ENCODE results near the gene PTPRG.

The PTPRG gene

GRCh38 chr3:61868499-61868898, 307.1 kb downstream of the PTPRG start:
- DNase-seq (ENCODE audit: low read depth): no peak

- DNase-seq (ENCODE audit: low read depth): no peak
These were observed 308.0 kb downstream of the PTPRG start for GRCh38 chr3:61869371-61869770.

DNA sequence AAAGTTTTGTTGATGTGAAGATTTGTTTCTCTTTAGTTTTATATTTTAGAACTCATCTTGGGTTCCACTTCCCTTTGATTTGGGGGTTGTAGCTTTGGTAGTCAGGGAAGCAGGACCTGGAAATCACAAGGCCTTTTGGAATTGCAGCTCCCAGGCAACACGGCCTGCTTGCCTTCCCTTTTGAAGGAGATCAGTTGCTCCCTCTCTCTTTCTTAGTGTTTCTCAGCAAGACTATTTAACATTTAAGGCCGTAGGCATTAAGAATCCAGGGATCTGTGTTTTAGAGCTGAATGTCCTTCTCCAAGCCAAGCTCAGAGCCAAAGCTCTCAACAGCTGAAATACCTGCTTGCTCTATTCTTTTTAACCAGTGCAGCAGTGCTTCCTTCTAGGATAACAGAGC, 310.3 kb downstream of the PTPRG start:
- DNase-seq (ENCODE audit: low read depth): no peak

DNA sequence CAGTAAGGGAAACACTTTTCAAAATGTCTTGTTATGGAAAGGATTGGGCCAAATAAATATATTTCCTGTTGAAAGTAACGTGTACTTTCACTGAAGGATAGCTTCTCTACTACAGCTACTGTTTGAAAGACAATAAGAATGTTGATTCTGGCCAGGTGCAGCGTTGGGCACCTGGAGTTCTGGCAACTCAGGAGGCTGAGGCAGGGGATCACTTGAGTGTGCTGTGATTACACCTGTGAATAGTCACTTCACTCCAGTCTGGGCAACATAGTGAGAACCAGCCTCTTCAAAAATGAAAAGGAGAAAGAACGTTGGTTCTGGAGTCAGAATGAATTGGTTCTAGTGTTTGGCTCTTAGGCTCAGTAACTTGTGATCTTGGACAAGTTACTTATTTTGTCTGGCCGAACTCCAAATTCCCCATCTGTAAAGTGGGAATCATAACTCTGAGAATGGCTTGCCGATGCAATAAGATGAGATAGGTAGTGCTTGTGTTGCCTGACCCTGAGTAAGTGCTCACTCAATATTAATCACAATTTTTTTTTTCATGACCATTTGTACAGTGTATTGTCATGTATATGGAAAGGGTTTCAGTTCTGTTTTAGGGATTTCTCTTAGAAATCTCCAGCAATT, 310.8 kb downstream of the PTPRG start:
- DNase-seq (ENCODE audit: low read depth): no peak

GRCh38 chr3:61875046-61875844, 313.9 kb downstream of the PTPRG start:
- DNase-seq (ENCODE audit: low read depth): no peak

GRCh38 chr3:61875976-61876671, 314.8 kb downstream of the PTPRG start:
- DNase-seq (ENCODE audit: low read depth): no peak

GRCh38 chr3:61876797-61877196, 315.4 kb downstream of the PTPRG start:
- DNase-seq (ENCODE audit: low read depth): no peak

- DNase-seq (ENCODE audit: low read depth): no peak
These were observed 316.2 kb downstream of the PTPRG start for GRCh38 chr3:61877359-61878138.

GRCh38 chr3:61882253-61882652, 320.9 kb downstream of the PTPRG start:
- no peak for DNase-seq (ENCODE audit: low read depth)

DNA sequence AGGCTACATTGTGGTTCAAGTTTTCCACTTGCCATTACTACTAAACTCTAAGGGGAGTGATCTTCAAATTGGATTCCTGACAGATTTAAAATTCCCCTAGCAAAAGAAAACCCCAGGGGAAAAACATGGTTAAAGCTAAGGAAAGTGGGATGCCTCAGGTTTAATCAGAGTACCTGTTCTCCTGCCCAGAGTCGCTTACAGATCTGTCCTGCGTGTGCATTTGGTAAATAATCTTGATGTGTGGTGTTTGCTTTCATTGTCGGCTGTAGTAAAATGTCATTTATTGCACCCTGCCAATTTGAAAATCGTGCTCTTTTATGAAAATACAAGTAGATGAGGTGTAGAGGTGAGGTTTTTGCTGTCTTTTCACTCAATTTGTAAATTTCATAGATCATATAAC, 323.4 kb downstream of the PTPRG start:
- no peak for DNase-seq (ENCODE audit: low read depth)

DNA sequence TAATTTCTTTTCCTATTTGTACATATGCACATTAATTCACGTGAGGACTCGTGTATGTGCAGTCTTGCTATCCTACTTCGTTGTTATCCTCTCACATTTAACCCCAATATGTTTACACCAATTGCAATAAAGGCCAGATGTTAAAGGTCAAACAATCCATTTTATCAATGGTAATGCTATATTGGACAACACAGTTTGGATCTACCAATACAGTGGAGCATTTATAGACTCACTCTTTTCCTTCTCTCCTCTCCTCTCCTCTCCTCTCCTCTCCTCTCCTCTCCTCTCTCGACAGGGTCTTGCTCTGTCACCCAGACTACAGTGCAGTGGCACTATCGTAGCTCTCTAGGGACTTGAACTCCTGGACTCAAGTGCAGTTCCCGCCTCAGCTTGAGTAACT, 324.0 kb downstream of the PTPRG start:
- no peak for DNase-seq (ENCODE audit: low read depth)

DNA sequence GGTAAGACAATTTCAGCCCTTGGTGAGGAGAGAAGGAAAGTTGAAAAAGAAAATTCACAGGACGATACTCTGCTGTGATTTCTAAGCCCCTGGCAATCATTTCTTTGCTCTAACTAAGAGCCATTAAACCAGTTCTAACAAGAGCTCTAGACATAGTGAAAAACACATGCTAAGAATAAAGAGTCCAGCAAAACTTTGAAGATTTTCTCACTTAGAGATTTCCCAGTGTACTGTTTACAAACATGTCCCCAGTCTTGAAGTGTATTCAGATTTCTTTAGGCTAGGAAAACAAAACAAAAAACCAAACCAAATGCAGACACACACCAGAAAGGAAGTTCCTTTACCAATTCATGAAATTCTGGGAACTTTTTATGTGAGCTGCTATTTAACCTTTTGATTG, 325.8 kb downstream of the PTPRG start:
- no peak for DNase-seq (ENCODE audit: low read depth)

DNA sequence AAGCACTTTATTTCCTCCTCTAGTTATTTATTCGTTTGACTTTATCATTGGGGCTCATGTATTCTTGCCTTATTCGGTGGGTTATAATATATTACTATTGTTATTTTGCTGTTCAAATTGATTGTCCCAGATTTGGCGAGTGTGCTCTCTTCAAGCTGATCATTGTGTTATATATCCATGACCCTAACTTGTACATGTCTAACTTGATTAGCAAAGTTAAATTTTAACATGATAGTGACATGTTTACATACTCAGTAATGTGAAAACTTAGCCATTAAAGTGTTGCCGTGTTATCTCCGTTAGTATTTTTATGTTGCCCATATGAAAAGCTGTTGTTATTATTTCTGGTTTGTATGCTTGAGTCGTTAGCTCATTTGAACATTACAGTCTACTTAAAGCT, 327.9 kb downstream of the PTPRG start:
- no peak for DNase-seq (ENCODE audit: low read depth)

GRCh38 chr3:61890167-61890566, 328.8 kb downstream of the PTPRG start:
- DNase-seq (ENCODE audit: low read depth): no peak

DNA sequence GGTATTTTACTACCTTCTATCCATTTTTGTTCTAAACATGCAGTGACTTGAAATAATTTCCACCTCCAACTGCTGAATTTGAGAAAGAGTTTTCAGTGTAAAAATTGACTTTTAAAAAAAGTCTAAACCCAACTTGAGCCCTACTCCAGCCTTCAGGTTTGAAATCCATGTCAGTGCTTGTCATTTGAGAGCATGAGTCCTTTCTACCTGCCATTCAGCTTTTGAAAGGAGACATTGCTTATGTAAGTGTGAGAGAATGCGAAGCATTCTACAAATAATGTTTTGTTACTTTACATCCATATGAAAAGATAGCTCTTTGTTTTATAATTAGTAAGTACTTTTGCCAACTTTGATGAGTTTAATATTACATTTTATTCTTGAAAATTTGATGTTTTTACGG, 329.2 kb downstream of the PTPRG start:
- no peak for DNase-seq (ENCODE audit: low read depth)

- no peak for DNase-seq (ENCODE audit: low read depth)
These were observed 331.5 kb downstream of the PTPRG start for GRCh38 chr3:61892891-61893290.

DNA sequence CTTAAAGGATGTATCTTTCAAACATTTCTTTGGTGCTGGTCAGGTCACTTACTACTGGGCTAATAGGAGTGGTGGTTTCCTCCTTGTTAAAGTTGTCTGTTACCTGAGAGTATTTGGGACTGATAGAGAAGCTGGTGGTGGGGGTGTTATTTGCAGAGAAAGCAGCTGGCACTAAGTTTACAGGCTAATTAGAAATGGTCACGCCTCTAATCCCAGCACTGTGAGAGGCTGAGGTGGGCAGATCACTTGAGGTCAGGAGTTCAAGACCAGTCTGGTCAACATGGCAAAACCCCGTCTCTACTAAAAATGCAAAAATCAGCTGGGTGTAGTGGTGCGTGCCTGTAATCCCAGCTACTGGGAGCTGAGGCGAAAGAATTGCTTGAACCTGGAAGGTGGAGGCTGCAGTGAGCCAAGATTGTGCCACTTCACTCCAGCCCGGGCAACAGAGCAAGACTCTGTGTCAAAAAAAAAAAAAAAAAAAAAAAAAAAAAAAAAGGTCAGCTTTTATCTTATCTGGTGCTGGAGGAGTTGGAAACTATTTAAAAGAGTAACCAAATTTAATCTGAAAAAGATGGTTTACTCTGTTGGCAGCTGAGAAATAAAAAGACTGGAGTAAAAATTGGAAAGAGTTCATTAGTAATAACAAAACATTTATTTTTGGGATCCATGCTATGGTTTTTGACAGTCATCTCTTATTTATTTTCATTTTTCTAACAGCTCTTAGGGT, 332.6 kb downstream of the PTPRG start:
- no peak for DNase-seq (ENCODE audit: low read depth)

DNA sequence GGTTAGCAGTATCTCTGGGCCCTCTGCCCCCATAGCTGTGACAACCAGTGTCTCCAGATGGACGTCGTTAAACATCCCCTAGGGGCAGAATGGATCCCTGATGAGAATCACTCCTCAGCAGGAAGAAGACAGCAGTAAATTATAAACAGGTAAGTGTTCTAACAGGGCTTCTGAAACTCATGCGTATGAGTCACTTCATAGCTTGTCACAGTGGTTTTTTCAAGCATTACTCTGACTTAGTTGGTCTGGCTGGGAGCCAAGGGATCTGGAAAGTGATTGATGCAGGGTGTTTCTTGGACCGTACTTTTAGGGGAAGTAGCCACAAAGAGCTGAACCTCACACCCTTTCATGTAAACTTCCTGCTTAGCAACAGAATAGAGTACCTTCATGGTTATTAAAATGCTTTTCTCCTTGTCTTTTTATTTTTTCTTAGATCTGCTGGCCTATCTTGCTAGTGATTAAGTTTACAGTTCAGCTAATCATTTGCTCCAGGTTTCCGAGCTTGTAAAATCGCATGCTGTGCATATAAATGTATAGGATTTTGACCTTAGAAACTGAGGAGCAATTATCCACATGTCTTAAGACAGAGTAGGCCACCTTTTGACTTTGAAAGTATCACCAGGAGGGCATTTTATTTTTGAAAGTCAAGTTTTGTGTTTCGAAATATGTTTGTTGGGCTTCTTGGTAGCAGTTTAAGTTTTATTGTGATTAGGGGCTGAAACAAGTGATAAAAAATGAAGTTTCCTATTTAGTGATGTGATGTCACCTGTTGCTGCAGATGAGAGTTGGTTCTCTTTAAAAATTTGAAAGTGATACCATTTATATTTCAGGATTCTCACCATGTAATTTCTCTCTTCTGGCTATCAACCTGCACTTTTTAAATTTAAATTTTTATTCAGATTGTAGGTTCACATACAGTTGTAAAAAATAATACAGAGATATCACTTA, 333.9 kb downstream of the PTPRG start:
- DNase-seq (ENCODE audit: low read depth): peak; percentile 3

- no peak for DNase-seq (ENCODE audit: low read depth)
These were observed 334.9 kb downstream of the PTPRG start for GRCh38 chr3:61896251-61896650.

DNA sequence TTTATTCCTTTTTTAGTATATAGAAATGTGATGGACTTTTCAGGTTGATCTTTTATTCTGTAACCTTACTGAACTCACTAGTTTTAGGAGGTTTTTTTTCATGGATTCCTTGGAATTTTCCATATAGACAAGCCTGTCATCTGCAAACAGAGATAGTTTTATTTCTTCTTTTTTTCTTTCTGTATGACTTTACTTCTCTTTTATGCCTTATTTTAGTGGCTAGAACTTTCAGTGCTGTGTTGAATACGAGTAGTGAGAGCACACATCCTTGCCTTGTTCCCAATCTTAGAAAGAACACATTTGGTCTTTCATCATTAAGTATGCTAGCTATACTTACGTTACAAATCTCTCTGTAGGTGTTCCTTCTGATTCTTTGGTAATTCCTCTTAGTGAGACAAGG, 336.5 kb downstream of the PTPRG start:
- DNase-seq (ENCODE audit: low read depth): no peak

Measured in stimulated activated CD8-positive, alpha-beta memory T cell treated with anti-CD3 and anti-CD28 coated beads, Interleukin-7, amount 100 ng/mL, for 24 hours (primary cell).